Glomerular visceral epithelial cell (primary cell): ENCODE results near the gene RPL12.

Experiments used
- DNase-seq: peaks from one replicate; pipeline ENCODE4 v3.0.0-alpha.2; 2016; ENCODE audit errors: extremely low spot score

Gene RPL12

DNA sequence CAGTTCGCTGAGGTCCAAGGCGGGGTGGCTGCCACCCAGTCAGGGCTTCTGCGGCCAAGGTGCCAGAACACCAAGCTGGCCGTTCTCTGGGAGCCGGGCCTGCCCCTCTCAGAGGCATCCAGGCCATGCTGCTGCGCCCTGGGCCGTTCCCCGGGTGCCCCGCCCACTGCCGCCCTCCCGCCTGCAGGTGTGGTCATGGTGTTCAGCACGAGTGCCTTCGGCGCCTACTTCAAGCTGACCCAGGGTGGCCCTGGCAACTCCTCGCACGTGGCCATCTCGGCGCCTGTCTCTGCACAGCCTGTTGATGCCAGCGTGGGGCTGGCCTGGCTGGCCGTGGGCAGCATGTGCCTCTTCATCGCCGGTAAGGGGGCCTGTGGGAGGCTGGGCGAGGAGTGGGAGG lies 46.6 kb downstream of the RPL12 start:
- no peak for DNase-seq

DNA sequence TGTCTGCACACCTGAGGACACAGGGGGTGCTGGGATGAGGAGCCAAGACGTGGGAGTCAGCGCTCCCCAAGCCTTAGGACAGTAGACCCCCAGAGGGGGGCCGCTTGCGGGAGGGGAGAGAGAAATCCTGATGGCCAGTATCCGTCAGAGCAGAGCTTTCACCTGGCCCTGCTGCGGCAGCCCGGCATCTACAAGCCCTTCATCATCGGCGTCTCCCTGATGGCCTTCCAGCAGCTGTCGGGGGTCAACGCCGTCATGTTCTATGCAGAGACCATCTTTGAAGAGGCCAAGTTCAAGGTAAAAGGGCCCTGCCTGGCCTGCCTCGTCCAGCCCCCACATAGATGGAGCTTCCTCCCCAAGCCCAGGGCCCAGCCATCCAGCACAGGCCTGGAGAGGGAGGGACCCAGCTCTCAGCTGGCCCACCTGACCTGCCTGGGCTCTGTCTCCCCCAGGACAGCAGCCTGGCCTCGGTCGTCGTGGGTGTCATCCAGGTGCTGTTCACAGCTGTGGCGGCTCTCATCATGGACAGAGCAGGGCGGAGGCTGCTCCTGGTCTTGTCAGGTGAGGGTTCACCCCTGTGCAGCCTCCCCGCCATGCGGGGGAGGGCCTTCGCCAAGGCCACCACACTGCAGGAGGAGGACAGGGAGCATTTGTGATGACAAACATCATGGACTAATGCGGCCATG lies 47.6 kb downstream of the RPL12 start:
- DNase-seq, result no peak

GRCh38 chr9:127402401-127403090 lies 48.7 kb downstream of the RPL12 start:
- DNase-seq, result no peak

GRCh38 chr9:127399736-127400269 lies 51.4 kb downstream of the RPL12 start:
- DNase-seq, result no peak

DNA sequence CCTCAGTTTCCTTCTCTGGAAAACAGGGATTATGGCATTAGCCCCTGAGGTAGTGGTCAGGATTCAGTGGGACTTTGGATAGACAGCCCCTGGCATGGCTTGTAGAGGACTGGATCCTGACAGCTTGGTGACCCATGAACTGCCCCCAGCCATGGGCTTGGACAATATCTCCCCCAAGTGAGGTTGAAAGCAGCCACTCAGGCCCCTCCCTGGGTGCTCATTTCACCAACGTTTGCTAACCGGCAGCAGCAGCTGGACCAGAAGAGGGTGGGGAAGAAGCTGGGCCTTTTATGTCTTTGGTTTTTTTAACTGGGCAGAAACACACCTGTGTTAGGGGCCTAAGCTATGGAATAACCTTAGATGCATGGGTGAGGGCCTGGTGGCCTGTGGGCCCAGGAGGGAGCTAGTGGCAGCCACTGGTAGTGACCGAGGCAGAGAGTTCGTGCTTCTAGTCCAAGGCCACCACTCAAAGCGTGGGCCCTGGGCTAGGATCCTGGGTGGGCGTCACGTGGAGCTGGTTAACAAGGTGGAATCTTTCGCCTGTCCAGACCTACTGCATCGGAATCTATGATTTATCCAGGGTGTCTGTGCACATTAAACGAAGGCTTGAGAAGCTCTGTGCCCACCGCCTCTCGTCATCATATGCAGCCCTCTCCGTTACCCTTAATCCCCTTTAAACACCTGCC lies 52.3 kb downstream of the RPL12 start:
- DNase-seq, result no peak

DNA sequence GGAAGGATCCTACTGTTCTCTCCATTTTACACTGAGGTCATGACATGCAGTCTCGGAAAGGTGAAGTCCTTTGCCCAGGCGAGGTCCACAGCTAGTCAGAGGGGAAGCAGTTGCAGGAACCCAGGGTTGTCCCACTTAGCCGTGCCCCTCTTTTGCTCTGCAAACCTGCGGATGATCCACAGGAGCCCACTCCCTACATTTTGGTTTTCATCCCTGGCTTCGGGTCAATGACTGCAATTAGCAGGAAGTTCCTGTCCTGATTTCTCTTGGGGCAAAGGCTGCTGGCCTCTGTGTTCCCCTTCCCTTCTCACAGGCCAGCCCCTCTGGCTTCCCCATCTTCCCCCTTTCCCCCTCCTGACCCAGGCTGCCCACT lies 52.9 kb downstream of the RPL12 start:
- DNase-seq, result no peak
